NCI-H2081 treated with DMSO at 0.1 percent for 48 hours (cell line): ENCODE data around the gene IQSEC1.

Source experiments
- DNase-seq: peaks from one replicate; lab custom pipeline; 2025; lab: John Stamatoyannopoulos, UW

Gene IQSEC1

GRCh38 chr3:13085081-13085845, 12.0 kb upstream of the IQSEC1 start:
- DNase-seq: no peak

GRCh38 chr3:13083898-13084297, 10.7 kb upstream of the IQSEC1 start:
- no peak for DNase-seq

GRCh38 chr3:13083254-13083653, 10.0 kb upstream of the IQSEC1 start:
- DNase-seq: no peak

- DNase-seq: no peak
These were observed 9.4 kb upstream of the IQSEC1 start for GRCh38 chr3:13082677-13083076.

GRCh38 chr3:13081603-13082360, 8.6 kb upstream of the IQSEC1 start:
- no peak for DNase-seq

- DNase-seq: no peak
These were observed 7.4 kb upstream of the IQSEC1 start for GRCh38 chr3:13080591-13080990.

GRCh38 chr3:13080026-13080425, 6.8 kb upstream of the IQSEC1 start:
- no peak for DNase-seq

- no peak for DNase-seq
These were observed 6.3 kb upstream of the IQSEC1 start for GRCh38 chr3:13079510-13079909.

- no peak for DNase-seq
These were observed 5.8 kb upstream of the IQSEC1 start for GRCh38 chr3:13079051-13079450.

- peak; percentile 40 for DNase-seq
These were observed 5.1 kb upstream of the IQSEC1 start for GRCh38 chr3:13078163-13078905.

GRCh38 chr3:13077431-13078162, 4.4 kb upstream of the IQSEC1 start:
- DNase-seq: peak; percentile 64

- no peak for DNase-seq
These were observed 2.9 kb upstream of the IQSEC1 start for GRCh38 chr3:13075986-13076654.

GRCh38 chr3:13075318-13075717, 2.1 kb upstream of the IQSEC1 start:
- DNase-seq: no peak

GRCh38 chr3:13074006-13074375, 762 bp upstream of the IQSEC1 start:
- DNase-seq: no peak

- no peak for DNase-seq
These were observed 466 bp downstream of the IQSEC1 start for GRCh38 chr3:13072600-13073325.

GRCh38 chr3:13072239-13072599, 1.0 kb downstream of the IQSEC1 start:
- DNase-seq: no peak

GRCh38 chr3:13071695-13072094, 1.5 kb downstream of the IQSEC1 start:
- no peak for DNase-seq

GRCh38 chr3:13070391-13071070, 2.7 kb downstream of the IQSEC1 start:
- no peak for DNase-seq

GRCh38 chr3:13069495-13069894, 3.7 kb downstream of the IQSEC1 start:
- DNase-seq: no peak

- no peak for DNase-seq
These were observed 4.8 kb downstream of the IQSEC1 start for GRCh38 chr3:13068269-13069010.
